ENCODE data around the gene CDON. TPM values are rescaled to one million over a fixed set of nuclear protein-coding genes. Genes with fewer than 3 reads are reported as not detected.

The CDON gene
- polyA plus RNA-seq, 2 of the 4 experiments (the other 2 are of a cell fraction) = 1.7 to 5.6 TPM

GRCh38 chr11:126109941-126110731, 47.5 kb upstream of the CDON start:
- FAIRE-seq (no peak), DNase-seq (ENCODE audit: low read depth in 1 of 2, low spot score in 1 of 2) (no peak), ATAC-seq (no peak)
- Histone ChIP-seq H3K4me1 (peaks cover 22% of the 10 kb centered on the region), H3K27ac (no peak overlapping the region), H3K9me3 (no peaks in the 10 kb centered on the region), H3K4me3 (no peak overlapping the region), H3K4me2 (no peak overlapping the region)
- ChIA-PET CTCF (no interaction called here), POLR2A (no interaction called here)
- TF ChIP-seq MAX (IDR thresholded peaks at IDR 0.05) = no peak
- no peak for TF ChIP-seq BHLHE40 (IDR thresholded peaks at IDR 0.05; ENCODE audit: low read depth, low read length)
- TF ChIP-seq, protein P1, sequence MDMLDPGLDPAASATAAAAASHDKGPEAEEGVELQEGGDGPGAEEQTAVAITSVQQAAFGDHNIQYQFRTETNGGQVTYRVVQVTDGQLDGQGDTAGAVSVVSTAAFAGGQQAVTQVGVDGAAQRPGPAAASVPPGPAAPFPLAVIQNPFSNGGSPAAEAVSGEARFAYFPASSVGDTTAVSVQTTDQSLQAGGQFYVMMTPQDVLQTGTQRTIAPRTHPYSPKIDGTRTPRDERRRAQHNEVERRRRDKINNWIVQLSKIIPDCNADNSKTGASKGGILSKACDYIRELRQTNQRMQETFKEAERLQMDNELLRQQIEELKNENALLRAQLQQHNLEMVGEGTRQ (IDR thresholded peaks at IDR 0.05) = no peak
- TF ChIP-seq CHD4 (IDR thresholded peaks at IDR 0.05; ENCODE audit: borderline replicate concordance) = no peak
- TF ChIP-seq, protein P2, sequence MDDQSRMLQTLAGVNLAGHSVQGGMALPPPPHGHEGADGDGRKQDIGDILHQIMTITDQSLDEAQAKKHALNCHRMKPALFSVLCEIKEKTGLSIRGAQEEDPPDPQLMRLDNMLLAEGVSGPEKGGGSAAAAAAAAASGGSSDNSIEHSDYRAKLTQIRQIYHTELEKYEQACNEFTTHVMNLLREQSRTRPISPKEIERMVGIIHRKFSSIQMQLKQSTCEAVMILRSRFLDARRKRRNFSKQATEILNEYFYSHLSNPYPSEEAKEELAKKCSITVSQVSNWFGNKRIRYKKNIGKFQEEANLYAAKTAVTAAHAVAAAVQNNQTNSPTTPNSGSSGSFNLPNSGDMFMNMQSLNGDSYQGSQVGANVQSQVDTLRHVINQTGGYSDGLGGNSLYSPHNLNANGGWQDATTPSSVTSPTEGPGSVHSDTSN (IDR thresholded peaks at IDR 0.05) = no peak
- no peak for TF ChIP-seq RFX5 (IDR thresholded peaks at IDR 0.05)
- TF ChIP-seq ZFP36 (IDR thresholded peaks at IDR 0.05; ENCODE audit: borderline replicate concordance, partially characterized antibody) = no peak
- no peak for TF ChIP-seq EHF (CRISPR knock-in tag; IDR thresholded peaks at IDR 0.05)
- no peak for TF ChIP-seq HEYL (CRISPR knock-in tag; IDR thresholded peaks at IDR 0.05)
- TF ChIP-seq MAZ (IDR thresholded peaks at IDR 0.05; ENCODE audit: borderline replicate concordance, low read depth, low read length) = no peak
- TF ChIP-seq POLR2AphosphoS2 (conservative IDR thresholded peaks at IDR 0.05; ENCODE audit: low read length) = no peak
- TF ChIP-seq MAFK (IDR thresholded peaks at IDR 0.05; ENCODE audit: partially characterized antibody) = no peak
- no peak for TF ChIP-seq CTCF (IDR thresholded peaks at IDR 0.05)
- TF ChIP-seq NR3C1 (IDR thresholded peaks at IDR 0.05) = no peak
- 71% methylated on average over 6 of the region's 10 CpGs for WGBS (ENCODE audit: missing lambda C conversion rate)

GRCh38 chr11:126106594-126107328, 44.1 kb upstream of the CDON start:
- FAIRE-seq (no peak), ATAC-seq (no peak), DNase-seq (ENCODE audit: low read depth in 1 of 2, low spot score in 1 of 2) (no peak)
- Histone ChIP-seq H3K9me3 (no peaks in the 10 kb centered on the region), H3K27ac (no peak overlapping the region), H3K4me1 (no peaks in the 10 kb centered on the region), H3K4me2 (no peak overlapping the region), H3K4me3 (no peak overlapping the region)
- WGBS (ENCODE audit: missing lambda C conversion rate) = 74% methylated on average over 17 of the region's 17 CpGs
- TF ChIP-seq EP300 (IDR thresholded peaks at IDR 0.05) (no peak), MAFK (IDR thresholded peaks at IDR 0.05; ENCODE audit: partially characterized antibody) (no peak), HOXB5 (CRISPR knock-in tag; IDR thresholded peaks at IDR 0.05) (no peak), HES2 (IDR thresholded peaks at IDR 0.05) (no peak), POLR2AphosphoS2 (conservative IDR thresholded peaks at IDR 0.05; ENCODE audit: low read length) (no peak), TP53 (CRISPR knock-in tag; IDR thresholded peaks at IDR 0.05) (no peak), SREBF2 (IDR thresholded peaks at IDR 0.05) (no peak), TFCP2L1 (CRISPR knock-in tag; IDR thresholded peaks at IDR 0.05) (no peak), FOSL2 (IDR thresholded peaks at IDR 0.05) (no peak), FOSL2 (CRISPR knock-in tag; IDR thresholded peaks at IDR 0.05) (no peak), JUN (IDR thresholded peaks at IDR 0.05) (no peak), NPAS2 (CRISPR knock-in tag; IDR thresholded peaks at IDR 0.05; ENCODE audit: borderline replicate concordance) (no peak), MAZ (IDR thresholded peaks at IDR 0.05; ENCODE audit: borderline replicate concordance, low read depth, low read length) (no peak), KDM5A (IDR thresholded peaks at IDR 0.05) (no peak), HEYL (CRISPR knock-in tag; IDR thresholded peaks at IDR 0.05) (no peak), RAD21 (conservative IDR thresholded peaks at IDR 0.05 in 1 of 2, IDR thresholded peaks at IDR 0.05 in 1 of 2) (no peak), ZFP36 (IDR thresholded peaks at IDR 0.05; ENCODE audit: borderline replicate concordance, partially characterized antibody) (no peak), MAX (IDR thresholded peaks at IDR 0.05) (no peak)
- TF ChIP-seq, protein P3, sequence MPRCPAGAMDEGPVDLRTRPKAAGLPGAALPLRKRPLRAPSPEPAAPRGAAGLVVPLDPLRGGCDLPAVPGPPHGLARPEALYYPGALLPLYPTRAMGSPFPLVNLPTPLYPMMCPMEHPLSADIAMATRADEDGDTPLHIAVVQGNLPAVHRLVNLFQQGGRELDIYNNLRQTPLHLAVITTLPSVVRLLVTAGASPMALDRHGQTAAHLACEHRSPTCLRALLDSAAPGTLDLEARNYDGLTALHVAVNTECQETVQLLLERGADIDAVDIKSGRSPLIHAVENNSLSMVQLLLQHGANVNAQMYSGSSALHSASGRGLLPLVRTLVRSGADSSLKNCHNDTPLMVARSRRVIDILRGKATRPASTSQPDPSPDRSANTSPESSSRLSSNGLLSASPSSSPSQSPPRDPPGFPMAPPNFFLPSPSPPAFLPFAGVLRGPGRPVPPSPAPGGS (IDR thresholded peaks at IDR 0.05) = no peak
- CTCF ChIA-PET = no interaction called here
- POLR2A ChIA-PET = no interaction called here
